Epithelial cell of esophagus (primary cell): ENCODE results near the gene CHST11.

Source experiments
- DNase-seq: peaks from one replicate; pipeline ENCODE4 v3.0.0; 2010; ENCODE audit warnings: low read depth
- H3K4me3 ChIP-seq: 2 replicates; pipeline ENCODE4 v1.5.1; 2011; ENCODE audit warnings: mild to moderate bottlenecking, low read length, control low read depth
- CTCF ChIP-seq: IDR thresholded peaks from 2 replicates; pipeline ENCODE4 v1.5.1; 2011; ENCODE audit warnings: low read depth, mild to moderate bottlenecking, low read length, control low read depth, inconsistent platforms; ENCODE audit not compliant: insufficient read depth; ENCODE audit errors: missing control alignments

CHST11 gene

DNA sequence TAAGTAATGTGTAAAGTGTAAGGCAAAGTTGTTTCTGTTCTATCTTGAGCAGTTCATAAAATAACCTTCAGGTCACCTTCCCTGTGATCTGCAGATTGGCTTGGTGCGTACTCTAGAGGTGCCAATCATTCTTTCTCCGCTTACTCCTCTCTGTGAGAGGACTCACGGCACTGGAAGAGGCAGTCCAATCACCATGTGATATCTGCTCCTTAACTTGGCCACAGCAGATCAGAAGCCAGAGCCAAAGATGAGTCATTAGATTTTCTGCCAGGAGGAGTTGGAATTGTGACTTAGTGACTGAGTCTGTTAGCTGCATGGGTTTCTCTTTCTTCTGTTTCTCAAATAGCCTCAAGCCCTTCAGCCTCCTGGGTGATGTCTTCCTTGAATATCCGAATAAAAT, 335.8 kb downstream of the CHST11 start:
- no peak for TF ChIP-seq CTCF
- DNase-seq: peak; percentile 74
- no peak overlapping the region for H3K4me3 ChIP-seq

DNA sequence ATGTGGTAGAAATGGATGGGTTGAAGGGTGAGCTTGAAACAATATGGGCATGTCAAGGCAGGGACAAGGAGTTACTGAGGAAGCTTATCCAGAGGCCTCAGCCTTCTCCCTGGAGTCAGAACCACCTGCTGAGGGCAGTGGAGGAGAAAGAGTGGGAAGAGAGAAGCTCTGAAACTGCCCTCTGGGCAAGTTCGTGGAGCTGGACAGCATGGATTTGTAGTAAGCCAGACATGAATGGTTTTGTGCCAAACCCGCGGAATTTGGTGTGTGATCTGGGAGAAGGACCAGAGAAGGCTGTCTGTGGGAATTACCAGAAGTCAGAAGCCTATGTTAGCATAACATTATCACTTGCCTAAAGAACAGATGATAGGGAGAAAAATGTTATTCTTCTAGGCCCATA, 336.5 kb downstream of the CHST11 start:
- no peak for TF ChIP-seq CTCF
- DNase-seq: no peak
- no peak overlapping the region for H3K4me3 ChIP-seq

GRCh38 chr12:104793968-104794367, 337.2 kb downstream of the CHST11 start:
- no peak overlapping the region for H3K4me3 ChIP-seq
- no peak for DNase-seq
- TF ChIP-seq CTCF: no peak

DNA sequence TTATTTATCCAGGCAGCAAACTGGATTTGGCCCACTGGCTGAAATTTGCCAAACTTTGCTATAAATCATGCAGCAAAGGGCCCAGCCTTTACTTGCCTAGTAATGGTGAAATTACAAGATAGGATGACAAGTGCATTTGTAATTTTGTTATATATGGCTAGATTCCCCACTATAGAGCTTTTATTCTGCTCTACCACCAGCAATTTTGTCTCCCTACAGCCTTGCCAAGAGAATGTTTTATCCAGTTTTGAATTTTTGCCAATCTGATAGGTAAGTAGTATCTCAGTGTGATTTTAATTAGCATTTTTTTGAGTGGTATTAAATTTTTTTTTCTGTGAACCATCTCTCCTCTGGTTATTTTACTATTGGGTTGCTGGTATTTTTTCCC, 339.7 kb downstream of the CHST11 start:
- no peak overlapping the region for H3K4me3 ChIP-seq
- no peak for DNase-seq
- no peak for TF ChIP-seq CTCF

DNA sequence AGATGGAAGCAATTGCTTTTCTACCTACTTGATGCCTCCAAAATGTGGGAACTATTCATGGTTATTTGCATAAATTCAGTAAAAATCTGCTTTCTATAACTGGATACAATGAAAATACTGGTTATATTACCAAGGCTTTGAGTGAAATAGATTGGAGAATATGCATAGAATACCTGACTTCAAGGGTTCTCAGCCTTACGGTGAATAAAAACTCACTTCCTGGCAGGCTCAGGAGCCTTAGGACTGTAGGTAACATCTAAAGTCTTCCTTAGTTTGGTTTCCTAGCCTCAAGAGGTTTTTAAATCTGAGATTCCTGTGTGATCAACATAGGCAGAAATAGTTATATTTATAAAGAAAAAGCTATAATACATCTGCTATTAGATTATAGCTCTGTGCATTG, 342.7 kb downstream of the CHST11 start:
- TF ChIP-seq CTCF: no peak
- no peak for DNase-seq
- no peak overlapping the region for H3K4me3 ChIP-seq

DNA sequence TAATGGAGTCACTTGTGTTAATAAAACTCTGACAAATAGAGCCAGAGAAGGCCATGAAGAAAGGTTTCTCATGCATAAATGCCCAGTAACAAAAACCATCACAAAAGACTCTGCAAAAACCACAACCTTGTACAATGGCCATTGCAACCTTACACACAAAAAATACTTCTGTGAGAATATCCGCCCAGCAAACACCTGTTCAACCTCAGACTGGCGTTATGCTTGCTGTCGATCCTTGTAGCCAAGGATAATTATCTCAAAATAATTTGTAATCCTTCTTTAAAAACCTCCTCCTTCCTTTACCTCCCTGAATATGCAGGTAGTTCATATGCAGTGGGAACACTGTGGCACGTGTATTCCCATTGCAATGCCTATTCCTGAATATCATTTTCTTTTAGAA, 344.3 kb downstream of the CHST11 start:
- DNase-seq: no peak
- TF ChIP-seq CTCF: no peak

GRCh38 chr12:104801427-104801826, 344.7 kb downstream of the CHST11 start:
- DNase-seq: no peak
- no peak for TF ChIP-seq CTCF
- H3K4me3 ChIP-seq: no peak overlapping the region

More for the DNA sequence above, 344.3 kb downstream of the CHST11 start:
- no peak overlapping the region for H3K4me3 ChIP-seq
